Caco-2 (cell line): ENCODE data around the gene UGCG. TPM values are rescaled to one million over a fixed set of nuclear protein-coding genes. Genes with fewer than 3 reads are reported as not detected.
"Not testable (repeated sequence)": the region's sequence is repeated elsewhere in the genome, so short reads cannot be mapped to it uniquely, and the experiment has no call there.

Experiments
- BruUV-seq: library from RNA; stranded (reverse); fragments of 400-500 nt; replicated peaks from 2 replicates; lab custom pipeline; 2021; lab: Mats Ljungman, UMichigan
- CTCF ChIA-PET: fragments of 300-600 bp; sonication (Branson Sonifier 250); formaldehyde crosslinking; loops from one replicate; lab custom pipeline; 2022; ENCODE audit warnings: antibody characterized with exemption; lab: Charles Lee
- POLR2A ChIA-PET: fragments of 300-600 bp; sonication (Branson Sonifier 250); formaldehyde crosslinking; loops from one replicate; lab custom pipeline; 2022; ENCODE audit warnings: antibody characterized with exemption; lab: Charles Lee
- DNase-seq, 2 experiments: peaks; one replicate each; pipeline versions ENCODE4 v3.0.0 to v3.0.0-alpha.2; 2020 to 2022
- H3K27me3 ChIP-seq: replicated peaks from 2 replicates; pipeline ENCODE4 v1.6.0; 2011; ENCODE audit warnings: low read length; ENCODE audit not compliant: control insufficient read depth, insufficient read depth
- H3K36me3 ChIP-seq: 2 replicates; pipeline ENCODE4 v1.5.1; 2011; ENCODE audit warnings: low read length; ENCODE audit not compliant: control insufficient read depth, insufficient read depth
- H3K4me1 ChIP-seq: fragments of 250-450 bp; sonication (Bioruptor Pico); 2 replicates; pipeline ENCODE4 v1.5.1; 2020; ENCODE audit warnings: mild to moderate bottlenecking
- H3K4me3 ChIP-seq: 2 replicates; pipeline ENCODE4 v1.5.1; 2011; ENCODE audit warnings: low read depth, mild to moderate bottlenecking, control low read depth, low read length
- H3K9me3 ChIP-seq: fragments of 250-450 bp; sonication (Bioruptor Pico); 2 replicates; pipeline ENCODE4 v1.5.1; 2020; ENCODE audit warnings: mild to moderate bottlenecking, moderate library complexity
- H3K27ac Mint-ChIP-seq: one replicate; pipeline ENCODE4 v1.8.0; 2022; ENCODE audit warnings: mixed read lengths; ENCODE audit not compliant: unreplicated experiment
- H3K27me3 Mint-ChIP-seq: one replicate; pipeline ENCODE4 v1.8.0; 2022; ENCODE audit warnings: mixed read lengths; ENCODE audit not compliant: insufficient read depth, unreplicated experiment
- H3K36me3 Mint-ChIP-seq: one replicate; pipeline ENCODE4 v1.8.0; 2022; ENCODE audit warnings: mild to moderate bottlenecking, mixed read lengths; ENCODE audit not compliant: insufficient read depth, unreplicated experiment
- H3K4me1 Mint-ChIP-seq: one replicate; pipeline ENCODE4 v1.8.0; 2022; ENCODE audit warnings: low read depth, mixed read lengths; ENCODE audit not compliant: unreplicated experiment
- H3K4me3 Mint-ChIP-seq: one replicate; pipeline ENCODE4 v1.8.0; 2022; ENCODE audit warnings: mild to moderate bottlenecking, moderate library complexity, mixed read lengths; ENCODE audit not compliant: unreplicated experiment
- H3K9me3 Mint-ChIP-seq: one replicate; pipeline ENCODE4 v1.8.0; 2022; ENCODE audit warnings: mixed read lengths; ENCODE audit not compliant: unreplicated experiment
- CTCF ChIP-seq, 2 experiments: fragments of 200-600 bp in 1 of 2; IDR thresholded peaks; 1 replicate in 1 of 2; 2 replicates in 1 of 2; pipeline versions ENCODE4 v1.5.1 to v1.8.0; 2011 to 2022; ENCODE audit warnings: antibody characterized with exemption in 1 of 2, control low read depth in 1 of 2, inconsistent platforms in 1 of 2, low read depth in 1 of 2, low read length in 1 of 2, mild to moderate bottlenecking in 1 of 2, moderate library complexity in 1 of 2; ENCODE audit not compliant: insufficient read depth in 1 of 2, severe bottlenecking in 1 of 2, unreplicated experiment in 1 of 2
- intact Hi-C: fragments of 100-400 bp; cut with micrococcal nuclease; formaldehyde crosslinking; loops from one replicate; pipeline ENCODE4 v1.10.0; 2022; ENCODE audit not compliant: unreplicated experiment
- total RNA-seq: library from RNA; stranded (reverse); gene quantifications from 2 replicates; pipeline ENCODE4 v1.2.3, GENCODE V29; 2022

UGCG gene
- total RNA-seq, 1 experiment from 2014 or later: 26.7 TPM

- no peak for TF ChIP-seq CTCF (IDR thresholded peaks at IDR 0.05; ENCODE audit: insufficient read depth in 1 of 2, low read depth in 1 of 2, low read length in 1 of 2, severe bottlenecking in 1 of 2, unreplicated experiment in 1 of 2)
- no peaks in the 10 kb centered on the region for H3K4me1 ChIP-seq
- DNase-seq: no peak
- BruUV-seq: no TSS peak
- H3K4me3 ChIP-seq: no peak overlapping the region
- CTCF ChIA-PET: no interaction called here
- H3K36me3 Mint-ChIP-seq: no peaks in the 10 kb centered on the region
- intact Hi-C loops: no loop called here
- no peaks in the 10 kb centered on the region for H3K27me3 Mint-ChIP-seq
- POLR2A ChIA-PET: no interaction called here
- H3K9me3 Mint-ChIP-seq: no peaks in the 10 kb centered on the region
- no peaks in the 10 kb centered on the region for H3K27me3 ChIP-seq
- H3K4me3 Mint-ChIP-seq: no peak overlapping the region
- no peaks in the 10 kb centered on the region for H3K9me3 ChIP-seq
- H3K4me1 Mint-ChIP-seq: peaks cover 7% of the 10 kb centered on the region
- H3K27ac Mint-ChIP-seq: no peak overlapping the region
- H3K36me3 ChIP-seq: no peaks in the 10 kb centered on the region
Measured at GRCh38 chr9:111944241-111944866, 47.7 kb downstream of the UGCG start.

GRCh38 chr9:111945216-111945615 lies 48.6 kb downstream of the UGCG start:
- CTCF ChIA-PET: no interaction called here
- H3K27ac Mint-ChIP-seq: no peak overlapping the region

GRCh38 chr9:111948109-111948508 lies 51.5 kb downstream of the UGCG start:
- H3K4me1 Mint-ChIP-seq, H3K4me3 Mint-ChIP-seq, BruUV-seq, H3K27me3 Mint-ChIP-seq, DNase-seq, CTCF ChIA-PET, H3K4me3 ChIP-seq, H3K9me3 Mint-ChIP-seq, H3K9me3 ChIP-seq, H3K27ac Mint-ChIP-seq, intact Hi-C loops, H3K4me1 ChIP-seq, H3K36me3 Mint-ChIP-seq, H3K27me3 ChIP-seq, POLR2A ChIA-PET, H3K36me3 ChIP-seq: not testable (repeated sequence)

More at GRCh38 chr9:111945216-111945615, 48.6 kb downstream of the UGCG start:
- no peak for TF ChIP-seq CTCF (IDR thresholded peaks at IDR 0.05; ENCODE audit: insufficient read depth in 1 of 2, low read depth in 1 of 2, low read length in 1 of 2, severe bottlenecking in 1 of 2, unreplicated experiment in 1 of 2)
- no peaks in the 10 kb centered on the region for H3K4me1 ChIP-seq
- H3K27me3 ChIP-seq: no peaks in the 10 kb centered on the region
- no peak overlapping the region for H3K4me3 Mint-ChIP-seq
- no TSS peak for BruUV-seq
- H3K9me3 ChIP-seq: no peaks in the 10 kb centered on the region
- H3K4me3 ChIP-seq: no peak overlapping the region
- no peak for DNase-seq
- intact Hi-C loops: no loop called here
- POLR2A ChIA-PET: no interaction called here
- no peaks in the 10 kb centered on the region for H3K27me3 Mint-ChIP-seq
- H3K36me3 Mint-ChIP-seq: no peaks in the 10 kb centered on the region
- no peaks in the 10 kb centered on the region for H3K36me3 ChIP-seq
- H3K9me3 Mint-ChIP-seq: no peaks in the 10 kb centered on the region
- H3K4me1 Mint-ChIP-seq: peaks cover 7% of the 10 kb centered on the region
